ENCODE measurements around the gene GRIA1.

GRIA1 gene

DNA sequence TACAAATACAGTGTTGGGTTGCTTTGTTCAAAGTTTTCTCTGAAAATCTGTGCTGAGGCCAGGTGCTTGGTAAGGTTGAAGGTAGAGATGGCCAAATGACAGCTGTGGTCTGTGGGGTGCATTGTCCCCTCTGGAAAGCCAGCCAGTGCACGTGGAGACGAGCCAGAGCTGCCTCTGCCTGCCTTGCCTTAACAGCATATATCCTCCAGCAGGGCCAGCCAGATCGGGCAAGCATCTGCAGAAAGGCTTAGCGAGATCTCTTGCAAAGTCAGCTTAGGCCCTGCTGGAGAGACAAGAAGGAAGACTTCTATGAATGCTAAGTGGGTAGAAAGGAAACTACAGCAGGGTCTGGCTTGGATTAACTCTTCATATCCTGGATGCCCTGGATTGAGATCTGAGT, 49.5 kb downstream of the GRIA1 start:
- no peak for DNase-seq (ENCODE audit: low read depth in 2 of 2)
- no peak overlapping the region for H3K4me3 ChIP-seq (replicated peaks in 1 of 2; ENCODE audit: low read depth in 2 of 2, low read length in 2 of 2)
- TF ChIP-seq, protein P1, sequence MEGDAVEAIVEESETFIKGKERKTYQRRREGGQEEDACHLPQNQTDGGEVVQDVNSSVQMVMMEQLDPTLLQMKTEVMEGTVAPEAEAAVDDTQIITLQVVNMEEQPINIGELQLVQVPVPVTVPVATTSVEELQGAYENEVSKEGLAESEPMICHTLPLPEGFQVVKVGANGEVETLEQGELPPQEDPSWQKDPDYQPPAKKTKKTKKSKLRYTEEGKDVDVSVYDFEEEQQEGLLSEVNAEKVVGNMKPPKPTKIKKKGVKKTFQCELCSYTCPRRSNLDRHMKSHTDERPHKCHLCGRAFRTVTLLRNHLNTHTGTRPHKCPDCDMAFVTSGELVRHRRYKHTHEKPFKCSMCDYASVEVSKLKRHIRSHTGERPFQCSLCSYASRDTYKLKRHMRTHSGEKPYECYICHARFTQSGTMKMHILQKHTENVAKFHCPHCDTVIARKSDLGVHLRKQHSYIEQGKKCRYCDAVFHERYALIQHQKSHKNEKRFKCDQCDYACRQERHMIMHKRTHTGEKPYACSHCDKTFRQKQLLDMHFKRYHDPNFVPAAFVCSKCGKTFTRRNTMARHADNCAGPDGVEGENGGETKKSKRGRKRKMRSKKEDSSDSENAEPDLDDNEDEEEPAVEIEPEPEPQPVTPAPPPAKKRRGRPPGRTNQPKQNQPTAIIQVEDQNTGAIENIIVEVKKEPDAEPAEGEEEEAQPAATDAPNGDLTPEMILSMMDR (IDR thresholded peaks at IDR 0.05; ENCODE audit: low read depth, low read length), result no peak

- DNase-seq (ENCODE audit: low read depth in 2 of 2), result peak in 1 of 2 donors; percentile 47
- TF ChIP-seq, protein P1 (IDR thresholded peaks at IDR 0.05; ENCODE audit: low read depth, low read length), result no peak
- no peak overlapping the region for H3K4me3 ChIP-seq (replicated peaks in 1 of 2; ENCODE audit: low read depth in 2 of 2, low read length in 2 of 2)
These were observed 52.1 kb downstream of the GRIA1 start for GRCh38 chr5:153542536-153542935.

GRCh38 chr5:153543288-153543687, 52.8 kb downstream of the GRIA1 start:
- DNase-seq (ENCODE audit: low read depth in 2 of 2), result no peak
- TF ChIP-seq, protein P1 (IDR thresholded peaks at IDR 0.05; ENCODE audit: low read depth, low read length), result no peak

DNA sequence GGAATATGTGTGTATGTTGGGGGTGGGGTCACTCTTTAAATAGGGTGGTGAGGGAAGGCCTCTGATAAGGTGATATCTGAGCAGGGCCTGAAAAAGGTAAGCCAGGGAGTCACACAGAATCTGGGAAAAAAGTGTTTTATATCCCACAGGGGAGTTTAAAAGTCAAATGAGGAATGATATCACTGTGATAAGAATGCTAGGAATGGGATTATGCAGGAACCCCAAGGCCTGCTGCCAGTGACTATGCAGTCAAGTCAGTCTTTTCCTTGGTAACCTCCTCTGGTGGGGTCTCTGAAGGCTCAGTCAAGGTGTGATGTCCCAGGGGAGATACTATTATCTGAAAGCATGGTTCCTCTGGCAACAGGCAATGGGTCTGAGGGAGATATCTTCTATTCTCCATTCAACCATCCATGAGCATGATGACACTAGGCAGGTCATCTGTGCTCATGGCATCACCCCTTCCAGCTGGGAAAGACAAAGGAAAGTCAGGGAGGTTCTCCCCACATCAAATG, 53.5 kb downstream of the GRIA1 start:
- TF ChIP-seq, protein P1 (IDR thresholded peaks at IDR 0.05; ENCODE audit: low read depth, low read length), result no peak
- H3K4me3 ChIP-seq (replicated peaks in 1 of 2; ENCODE audit: low read depth in 2 of 2, low read length in 2 of 2), result no peak overlapping the region
- DNase-seq (ENCODE audit: low read depth in 2 of 2), result no peak

More at GRCh38 chr5:153543288-153543687, 52.8 kb downstream of the GRIA1 start:
- no peak overlapping the region for H3K4me3 ChIP-seq (replicated peaks in 1 of 2; ENCODE audit: low read depth in 2 of 2, low read length in 2 of 2)

- no peak for DNase-seq (ENCODE audit: low read depth in 2 of 2)
- TF ChIP-seq, protein P1 (IDR thresholded peaks at IDR 0.05; ENCODE audit: low read depth, low read length), result no peak
- no peak overlapping the region for H3K4me3 ChIP-seq (replicated peaks in 1 of 2; ENCODE audit: low read depth in 2 of 2, low read length in 2 of 2)
These were observed 54.2 kb downstream of the GRIA1 start for GRCh38 chr5:153544706-153545105.

- TF ChIP-seq, protein P1 (IDR thresholded peaks at IDR 0.05; ENCODE audit: low read depth, low read length), result no peak
- H3K4me3 ChIP-seq (replicated peaks in 1 of 2; ENCODE audit: low read depth in 2 of 2, low read length in 2 of 2), result no peak overlapping the region
- DNase-seq (ENCODE audit: low read depth in 2 of 2), result peak; percentile 28 to 74
These were observed 56.1 kb downstream of the GRIA1 start for GRCh38 chr5:153546566-153546965.

GRCh38 chr5:153551537-153552079, 61.1 kb downstream of the GRIA1 start:
- peak; percentile 89 to 98 for DNase-seq (ENCODE audit: low read depth in 2 of 2)
- H3K4me3 ChIP-seq (replicated peaks in 1 of 2; ENCODE audit: low read depth in 2 of 2, low read length in 2 of 2), result no peak overlapping the region

More at GRCh38 chr5:153551537-153552079, 61.1 kb downstream of the GRIA1 start:
- TF ChIP-seq, protein P1 (IDR thresholded peaks at IDR 0.05; ENCODE audit: low read depth, low read length), result no peak
